Cerebellar cortex (tissue), 1 donor: ENCODE data around the gene BLOC1S5.
"Not testable (repeated sequence)": the region's sequence is repeated elsewhere in the genome, so short reads cannot be mapped to it uniquely, and the experiment has no call there.

Experiments
- DNase-seq: peaks from one replicate; pipeline ENCODE4 v3.0.0-alpha.2; 2015; ENCODE audit warnings: low spot score

Gene BLOC1S5

GRCh38 chr6:7992002-7992815 lies 72.0 kb downstream of the BLOC1S5 start:
- DNase-seq, result peak; percentile 17

- DNase-seq, result no peak
Measured at GRCh38 chr6:7991536-7991935, 72.7 kb downstream of the BLOC1S5 start.

- DNase-seq, result no peak
Measured at GRCh38 chr6:7986219-7986618, 78.0 kb downstream of the BLOC1S5 start.

GRCh38 chr6:7983967-7984366 lies 80.2 kb downstream of the BLOC1S5 start:
- not testable (repeated sequence) for DNase-seq

GRCh38 chr6:7979831-7980230 lies 84.4 kb downstream of the BLOC1S5 start:
- no peak for DNase-seq

GRCh38 chr6:7978736-7979135 lies 85.5 kb downstream of the BLOC1S5 start:
- no peak for DNase-seq

GRCh38 chr6:7976485-7977056 lies 87.6 kb downstream of the BLOC1S5 start:
- no peak for DNase-seq

- no peak for DNase-seq
Measured at GRCh38 chr6:7975764-7976146, 88.4 kb downstream of the BLOC1S5 start.

- DNase-seq, result peak; percentile 52
Measured at GRCh38 chr6:7974938-7975763, 89.0 kb downstream of the BLOC1S5 start.

GRCh38 chr6:7974565-7974937 lies 89.6 kb downstream of the BLOC1S5 start:
- no peak for DNase-seq

GRCh38 chr6:7973584-7973983 lies 90.6 kb downstream of the BLOC1S5 start:
- no peak for DNase-seq

GRCh38 chr6:7971499-7971898 lies 92.7 kb downstream of the BLOC1S5 start:
- DNase-seq, result no peak

GRCh38 chr6:7970616-7971015 lies 93.6 kb downstream of the BLOC1S5 start:
- no peak for DNase-seq
